Left forelimb (tissue), 1 donor: ENCODE measurements around the gene PLEKHM2.
"Not testable (repeated sequence)": the region's sequence is repeated elsewhere in the genome, so short reads cannot be mapped to it uniquely, and the experiment has no call there.

Experiments used
- DNase-seq: peaks from one replicate; pipeline ENCODE4 v3.0.0-alpha.2; 2018; ENCODE audit warnings: low spot score

Gene PLEKHM2

DNA sequence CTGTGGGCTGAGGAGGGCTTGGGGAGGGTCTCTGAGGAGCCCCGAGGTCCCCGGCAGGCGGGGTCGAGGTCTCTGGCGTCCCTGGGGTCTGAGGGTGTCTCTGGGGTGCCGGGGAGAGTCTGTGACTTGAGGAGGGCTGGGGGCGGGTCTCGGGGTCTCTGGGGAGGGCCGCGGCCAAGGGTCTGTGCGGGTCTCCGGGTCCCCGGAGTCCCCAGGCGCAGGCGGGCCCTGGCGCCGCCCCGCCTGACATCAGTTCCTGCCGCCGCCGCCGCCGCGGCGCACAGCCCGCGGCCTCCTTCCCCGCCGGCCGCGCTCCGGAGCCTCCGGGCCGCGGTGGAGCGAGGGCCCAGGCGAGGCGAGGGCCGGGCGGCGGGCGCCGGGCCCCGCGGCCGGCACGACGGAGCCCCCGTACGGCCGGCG, at the start of gene PLEKHM2:
Gene PLEKHM2 (plus strand): TSS at position 279 of the 420 bp plus-strand sequence. CDS start 239 bp downstream, outside the sequence.
- peak; percentile 70 for DNase-seq

DNA sequence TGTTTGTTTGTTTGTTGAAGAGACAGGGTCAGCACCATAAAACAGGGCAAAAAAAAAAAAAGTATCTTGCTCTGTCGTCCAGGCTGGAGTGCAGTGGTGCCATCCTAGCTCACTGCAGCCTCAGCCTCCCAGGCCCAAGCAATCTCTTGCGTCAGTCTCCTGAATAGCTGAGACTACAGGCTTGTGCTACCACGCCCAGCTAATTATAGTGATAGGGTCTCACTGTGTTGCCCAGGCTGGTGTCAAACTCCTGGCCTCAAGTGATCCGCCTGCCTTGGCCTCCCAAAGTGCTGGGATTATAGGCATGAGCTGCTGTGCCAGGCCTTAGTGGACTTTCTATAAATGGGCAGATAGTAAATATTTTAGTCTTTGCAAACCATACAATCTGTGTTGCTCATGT, 47.7 kb upstream of the PLEKHM2 start:
- no peak for DNase-seq

- DNase-seq, result no peak
Observed at GRCh38 chr1:15637826-15638225, 46.3 kb upstream of the PLEKHM2 start.

- DNase-seq, result no peak
Observed at GRCh38 chr1:15639262-15639661, 44.9 kb upstream of the PLEKHM2 start.

GRCh38 chr1:15639931-15640330, 44.2 kb upstream of the PLEKHM2 start:
- DNase-seq, result no peak

DNA sequence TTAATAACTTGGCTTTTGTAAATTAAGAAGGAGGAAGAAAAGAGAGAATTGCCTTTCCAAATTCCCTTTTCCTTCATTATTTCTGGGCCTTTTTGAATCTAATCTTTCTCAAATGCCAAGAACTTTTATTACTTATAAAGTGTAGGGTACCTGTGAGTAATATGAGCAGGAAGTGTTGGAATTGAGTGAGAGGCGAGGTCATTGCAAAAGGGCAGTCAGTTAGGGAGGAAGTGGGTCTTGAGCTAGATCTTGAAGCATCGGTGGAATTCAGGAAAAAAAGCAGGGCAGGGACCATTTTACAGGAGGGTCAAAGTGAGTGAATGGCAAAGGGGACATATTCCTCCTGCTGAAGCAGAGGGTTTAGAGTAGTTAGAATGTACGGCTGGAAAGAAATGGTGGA, 43.5 kb upstream of the PLEKHM2 start:
- DNase-seq, result no peak

- DNase-seq, result no peak
Observed at GRCh38 chr1:15649937-15650336, 34.2 kb upstream of the PLEKHM2 start.

- no peak for DNase-seq
Observed at GRCh38 chr1:15650433-15650832, 33.7 kb upstream of the PLEKHM2 start.

- DNase-seq, result not testable (repeated sequence)
Observed at GRCh38 chr1:15652130-15652529, 32.0 kb upstream of the PLEKHM2 start.

DNA sequence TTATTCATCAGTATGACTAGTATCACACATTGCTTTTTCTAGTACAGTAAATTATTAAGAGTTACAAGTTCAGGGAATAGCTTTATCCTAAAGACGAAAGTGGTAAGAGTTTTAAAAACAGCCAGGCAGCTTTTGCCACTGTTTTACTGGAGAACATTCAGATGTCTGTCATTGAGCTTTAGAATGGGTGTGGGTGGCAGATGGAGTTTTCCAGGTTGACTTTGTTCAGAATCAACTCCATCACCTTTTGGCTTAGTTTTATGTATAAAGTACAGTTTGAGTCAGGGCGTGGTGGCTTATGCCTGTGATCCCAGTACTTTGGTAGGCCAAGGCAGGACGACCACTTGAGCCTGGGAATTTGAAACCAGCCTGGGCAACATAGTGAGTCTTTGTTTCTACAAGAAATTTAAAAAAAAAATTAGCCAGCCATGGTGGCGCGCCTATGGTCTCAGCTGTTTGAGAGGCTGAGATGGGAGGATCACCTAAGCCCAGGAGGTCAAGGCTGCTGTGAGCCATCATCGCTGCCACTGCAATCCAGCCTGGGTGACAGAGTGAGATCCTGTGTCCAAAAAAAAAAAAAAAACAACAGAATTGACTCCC, 29.9 kb upstream of the PLEKHM2 start:
- no peak for DNase-seq

DNA sequence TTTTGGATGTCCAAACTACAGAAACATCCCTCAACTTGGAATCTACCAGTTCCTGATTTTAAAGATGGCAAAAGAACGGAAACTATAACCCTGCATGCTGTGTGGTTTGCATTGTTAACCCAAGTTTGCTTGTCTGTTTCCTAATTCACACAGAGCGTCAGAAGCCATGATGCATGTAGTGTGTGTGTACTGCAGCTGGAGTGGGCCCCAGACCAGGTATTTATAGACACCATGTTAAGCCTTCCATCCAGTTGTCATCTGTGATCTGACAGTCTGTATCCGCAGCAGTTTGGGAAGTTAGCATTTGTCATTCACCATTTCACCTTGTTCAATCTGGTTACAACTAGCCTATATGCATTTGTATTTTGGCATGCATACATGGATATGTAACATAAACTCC, 27.7 kb upstream of the PLEKHM2 start:
- DNase-seq, result no peak

DNA sequence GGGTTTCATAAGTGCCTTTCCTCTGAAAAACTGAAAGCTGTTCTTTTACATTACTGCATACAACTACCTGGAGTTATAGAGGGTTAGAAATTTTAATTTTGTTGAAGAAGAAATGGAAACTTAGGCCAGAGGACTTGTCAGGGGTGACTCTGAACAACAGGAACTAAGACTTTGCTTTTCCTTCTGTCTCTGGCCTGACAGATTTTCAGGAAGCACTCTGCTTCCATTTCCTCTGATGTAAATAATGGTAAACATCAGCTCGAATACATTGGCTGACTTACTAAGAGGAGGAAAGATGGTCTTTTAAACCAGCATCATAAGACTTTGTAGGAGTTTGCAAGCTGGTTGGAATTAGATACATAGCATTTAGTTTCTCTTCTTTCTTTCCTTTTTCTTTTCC, 27.1 kb upstream of the PLEKHM2 start:
- no peak for DNase-seq

GRCh38 chr1:15660151-15660550, 24.0 kb upstream of the PLEKHM2 start:
- DNase-seq, result no peak

DNA sequence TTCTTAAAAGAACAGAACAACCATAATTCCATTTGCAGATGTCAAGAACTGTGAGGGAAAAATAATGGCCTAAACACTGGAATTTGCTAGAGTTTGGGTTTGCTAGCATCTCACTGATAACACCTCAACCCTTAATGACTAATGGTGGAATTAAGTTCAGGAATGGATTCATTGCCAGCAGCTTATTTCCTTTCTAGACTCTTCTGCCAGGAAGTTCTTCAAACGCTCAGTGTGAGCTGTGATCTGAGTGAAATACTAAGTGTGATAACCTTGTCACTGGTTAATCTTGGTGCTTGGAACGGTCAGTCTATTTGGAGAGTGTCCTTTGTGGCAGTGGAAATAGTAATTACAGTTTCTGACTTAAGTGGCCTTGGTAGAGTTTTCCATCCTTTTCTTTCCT, 21.6 kb upstream of the PLEKHM2 start:
- DNase-seq, result no peak

DNA sequence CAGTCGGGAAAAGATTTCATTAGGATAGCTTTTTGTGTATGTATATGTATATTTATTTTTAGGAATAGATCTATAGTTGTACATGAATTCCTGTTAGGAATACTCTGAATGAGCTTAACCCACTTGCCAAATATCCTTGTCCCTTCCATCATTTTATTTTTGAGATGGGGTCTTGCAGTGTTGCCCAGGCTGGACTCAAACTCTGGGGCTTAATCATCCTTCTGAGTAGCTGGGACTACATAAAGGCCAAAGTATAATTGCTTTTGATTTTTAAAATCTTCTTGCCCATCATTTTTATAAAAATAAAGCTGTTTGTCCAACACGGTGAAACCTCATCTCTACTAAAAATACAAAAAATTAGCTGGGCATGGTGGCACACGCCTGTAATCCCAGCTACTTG, 20.2 kb upstream of the PLEKHM2 start:
- DNase-seq, result no peak

DNA sequence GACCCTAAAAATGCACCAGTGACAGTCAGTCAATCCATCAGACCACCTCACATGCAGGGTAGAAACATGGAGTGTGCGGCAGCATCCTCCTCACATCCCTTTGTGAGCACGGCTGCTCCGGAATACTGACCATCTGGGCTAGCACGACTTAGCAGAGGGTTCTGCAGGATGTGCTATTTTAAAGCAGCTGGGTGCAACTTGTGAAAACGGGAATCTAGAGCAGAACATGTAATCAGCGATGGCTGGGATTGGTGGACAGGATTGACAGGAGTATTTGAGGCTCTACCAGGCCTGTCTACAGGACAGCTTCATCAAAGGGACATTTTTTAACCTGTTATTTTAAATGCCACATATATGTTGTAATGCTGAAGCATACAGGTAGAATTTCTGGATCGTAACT, 16.8 kb upstream of the PLEKHM2 start:
- no peak for DNase-seq

DNA sequence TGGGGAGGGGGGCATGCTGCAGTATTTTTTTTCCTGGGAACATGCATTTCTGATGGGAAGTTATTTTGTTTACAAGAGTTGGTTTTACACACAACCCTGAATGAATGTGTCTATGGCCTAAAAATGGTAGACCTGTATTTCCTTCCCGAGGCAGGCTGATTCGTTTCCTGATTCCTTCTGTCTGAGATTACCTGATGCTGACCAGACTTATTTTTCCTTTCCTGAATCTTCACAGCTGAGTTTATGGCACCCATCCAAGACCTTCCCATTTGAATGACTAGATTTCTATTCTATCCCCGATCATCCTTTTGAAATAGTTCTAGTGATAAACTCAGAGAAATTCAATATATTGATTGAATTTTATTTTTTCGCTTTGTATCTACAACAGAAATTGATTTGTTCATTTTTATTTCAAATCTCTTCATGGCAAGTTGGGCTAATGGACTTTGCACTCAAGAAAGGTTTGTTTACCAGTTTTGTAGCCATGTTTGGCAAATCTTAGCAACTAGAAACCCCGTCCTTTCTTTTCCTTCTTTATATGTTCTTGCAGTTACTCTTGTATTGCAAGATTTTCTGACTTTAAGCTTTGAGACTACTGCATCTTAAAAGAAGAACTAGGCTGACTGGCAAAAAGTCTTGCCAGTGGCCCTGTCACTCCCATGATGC, 15.9 kb upstream of the PLEKHM2 start:
- DNase-seq, result no peak

DNA sequence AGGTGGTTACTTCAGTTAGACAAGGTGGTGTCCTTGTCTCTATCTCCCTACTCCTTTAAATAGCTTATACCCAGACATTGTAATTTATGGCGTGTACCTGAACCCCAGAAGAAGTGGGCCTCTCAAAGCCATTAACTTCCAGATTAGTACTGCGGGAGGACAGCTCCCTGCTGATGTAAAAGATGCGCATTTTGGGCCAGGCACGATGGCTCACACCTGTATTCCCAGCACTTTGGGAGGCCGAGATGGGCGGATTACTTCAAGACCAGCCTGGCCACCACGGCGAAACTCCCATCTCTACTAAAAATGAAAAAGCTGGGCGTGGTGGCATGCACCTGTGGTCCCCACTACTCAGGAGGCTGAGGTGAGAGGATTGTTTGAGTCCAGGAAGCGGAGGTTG, 15.0 kb upstream of the PLEKHM2 start:
- no peak for DNase-seq

- DNase-seq, result no peak
Observed at GRCh38 chr1:15669864-15670263, 14.3 kb upstream of the PLEKHM2 start.

GRCh38 chr1:15671430-15671829, 12.7 kb upstream of the PLEKHM2 start:
- no peak for DNase-seq

- DNase-seq, result no peak
Observed at GRCh38 chr1:15674386-15675159, 9.5 kb upstream of the PLEKHM2 start.

DNA sequence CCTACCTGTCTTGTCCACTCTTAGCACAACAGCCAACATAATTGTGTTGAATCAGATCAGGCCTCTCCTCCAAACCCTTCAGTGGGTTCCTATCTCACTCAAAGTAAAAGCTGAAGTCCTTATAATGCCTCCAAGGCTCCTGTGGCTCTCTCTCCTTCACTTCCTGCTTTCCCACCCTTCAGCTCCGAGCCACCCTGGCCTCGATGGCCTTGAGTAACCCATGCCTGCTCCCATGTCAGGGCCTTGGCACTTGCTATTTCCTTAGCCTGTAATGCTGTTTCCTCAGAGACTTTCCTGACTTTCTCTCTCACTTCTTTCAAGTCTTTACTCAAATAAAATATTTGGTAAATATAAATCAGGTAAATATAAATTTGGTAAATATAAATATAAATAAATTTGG, 8.1 kb upstream of the PLEKHM2 start:
- DNase-seq, result no peak
